ENCODE data around the gene FAM124B. TPM values are rescaled to one million over a fixed set of nuclear protein-coding genes. Genes with fewer than 3 reads are reported as not detected.

The FAM124B gene
- total RNA-seq, 3 donors from 2014 or later, result 2.6 to 7.9 (median 3.5) TPM

- Histone ChIP-seq H3K4me1 (no peaks in the 10 kb centered on the region), H3K36me3 (no peaks in the 10 kb centered on the region), H3K4me3 (no peak overlapping the region), H3K9me3 (peaks cover 4 to 5% of the 10 kb centered on the region in 2 donors), H3K27ac (no peak overlapping the region), H3K27me3 (no peaks in the 10 kb centered on the region)
- intact Hi-C loops (cut with DNase I; ENCODE audit: low total_unique reads), result loop anchor here (2.0 kb wide), 1 partner anchor 42 kb away; no protein-coding TSS in a partner anchor
- DNase-seq (ENCODE audit: low spot score in 2 of 2), result no peak
- no peak for TF ChIP-seq CTCF (IDR thresholded peaks at IDR 0.05)
- TF ChIP-seq POLR2A (IDR thresholded peaks at IDR 0.05), result no peak
- no peak for TF ChIP-seq POLR2AphosphoS5 (IDR thresholded peaks at IDR 0.05)
Observed at GRCh38 chr2:224426656-224427055, 24.7 kb upstream of the FAM124B start.

- intact Hi-C loops (cut with DNase I; ENCODE audit: low total_unique reads), result no loop called here
Observed at GRCh38 chr2:224421065-224421464, 19.2 kb upstream of the FAM124B start.

GRCh38 chr2:224417947-224418346, 16.0 kb upstream of the FAM124B start:
- H3K4me1 ChIP-seq, result no peaks in the 10 kb centered on the region
- intact Hi-C loops (cut with DNase I; ENCODE audit: low total_unique reads), result no loop called here
- DNase-seq (ENCODE audit: low spot score in 2 of 2), result no peak

More at GRCh38 chr2:224421065-224421464, 19.2 kb upstream of the FAM124B start:
- TF ChIP-seq POLR2A (IDR thresholded peaks at IDR 0.05) (no peak), POLR2AphosphoS5 (IDR thresholded peaks at IDR 0.05) (no peak), CTCF (IDR thresholded peaks at IDR 0.05) (no peak)
- H3K36me3 ChIP-seq, result no peaks in the 10 kb centered on the region
- H3K27ac ChIP-seq, result no peak overlapping the region
- H3K9me3 ChIP-seq, result no peaks in the 10 kb centered on the region
- DNase-seq (ENCODE audit: low spot score in 2 of 2), result no peak
- no peaks in the 10 kb centered on the region for H3K27me3 ChIP-seq
- H3K4me1 ChIP-seq, result no peaks in the 10 kb centered on the region
- no peak overlapping the region for H3K4me3 ChIP-seq

GRCh38 chr2:224417361-224417729, 15.4 kb upstream of the FAM124B start:
- no peak overlapping the region for H3K4me3 ChIP-seq
- H3K27me3 ChIP-seq, result no peaks in the 10 kb centered on the region
- H3K9me3 ChIP-seq, result no peaks in the 10 kb centered on the region
- no peaks in the 10 kb centered on the region for H3K36me3 ChIP-seq
- no peak overlapping the region for H3K27ac ChIP-seq
- no peaks in the 10 kb centered on the region for H3K4me1 ChIP-seq
- DNase-seq (ENCODE audit: low spot score in 2 of 2), result no peak
- TF ChIP-seq CTCF (IDR thresholded peaks at IDR 0.05), result no peak
- no peak for TF ChIP-seq POLR2A (IDR thresholded peaks at IDR 0.05)
- no peak for TF ChIP-seq POLR2AphosphoS5 (IDR thresholded peaks at IDR 0.05)
- intact Hi-C loops (cut with DNase I; ENCODE audit: low total_unique reads), result no loop called here

More at GRCh38 chr2:224417947-224418346, 16.0 kb upstream of the FAM124B start:
- no peak for TF ChIP-seq POLR2A (IDR thresholded peaks at IDR 0.05)
- no peak for TF ChIP-seq CTCF (IDR thresholded peaks at IDR 0.05)
- no peak for TF ChIP-seq POLR2AphosphoS5 (IDR thresholded peaks at IDR 0.05)
- no peak overlapping the region for H3K27ac ChIP-seq
- H3K27me3 ChIP-seq, result no peaks in the 10 kb centered on the region
- no peaks in the 10 kb centered on the region for H3K9me3 ChIP-seq
- H3K36me3 ChIP-seq, result no peaks in the 10 kb centered on the region
- H3K4me3 ChIP-seq, result no peak overlapping the region

- intact Hi-C loops (cut with DNase I; ENCODE audit: low total_unique reads), result no loop called here
- TF ChIP-seq POLR2A (IDR thresholded peaks at IDR 0.05), result no peak
- no peak for TF ChIP-seq POLR2AphosphoS5 (IDR thresholded peaks at IDR 0.05)
- no peak for TF ChIP-seq CTCF (IDR thresholded peaks at IDR 0.05)
- no peak for DNase-seq (ENCODE audit: low spot score in 2 of 2)
- Histone ChIP-seq H3K4me1 (no peaks in the 10 kb centered on the region), H3K4me3 (no peak overlapping the region), H3K27me3 (no peaks in the 10 kb centered on the region), H3K36me3 (no peaks in the 10 kb centered on the region), H3K9me3 (no peaks in the 10 kb centered on the region), H3K27ac (no peak overlapping the region)
Observed at GRCh38 chr2:224416656-224417360, 14.9 kb upstream of the FAM124B start.

All from breast epithelium (tissue), 4 donors.